ENCODE measurements around the gene EDARADD. TPM values are rescaled to one million over a fixed set of nuclear protein-coding genes. Genes with fewer than 3 reads are reported as not detected.

Gene EDARADD
- total and polyA plus RNA-seq, 2 of the 13 experiments (the other 11 are each of a cell fraction or from before 2014, with no cell fraction given): 0.03 TPM; not detected in 1

- TF ChIP-seq ZNF773 (CRISPR knock-in tag; IDR thresholded peaks at IDR 0.05; ENCODE audit: borderline replicate concordance): no peak
- TF ChIP-seq ZNF629 (CRISPR knock-in tag; conservative IDR thresholded peaks at IDR 0.05): no peak; the same call in 1 of the 2 replicates
- TF ChIP-seq NR2F2 (IDR thresholded peaks at IDR 0.05; ENCODE audit: borderline replicate concordance, low read depth): peak; percentile 72
- no peak for TF ChIP-seq SIX4 (CRISPR knock-in tag; IDR thresholded peaks at IDR 0.05)
- no peak for TF ChIP-seq ZNF253 (CRISPR knock-in tag; IDR thresholded peaks at IDR 0.05; ENCODE audit: borderline replicate concordance)
- TF ChIP-seq NFIC (IDR thresholded peaks at IDR 0.05; ENCODE audit: low read length): peak; percentile 62
- no peak for TF ChIP-seq ZBTB38 (CRISPR knock-in tag; IDR thresholded peaks at IDR 0.05)
- no peak for TF ChIP-seq KMT2B (CRISPR knock-in tag; IDR thresholded peaks at IDR 0.05)
- no peak for TF ChIP-seq SRF (IDR thresholded peaks at IDR 0.05; ENCODE audit: low read depth, low read length)
- TF ChIP-seq MTF1 (CRISPR knock-in tag; IDR thresholded peaks at IDR 0.05): no peak
- no peak for TF ChIP-seq HNF1B (CRISPR knock-in tag; IDR thresholded peaks at IDR 0.05)
- peak; percentile 40; the same call in 1 of the 2 replicates for TF ChIP-seq ZNF280B (CRISPR knock-in tag; IDR thresholded peaks at IDR 0.05; ENCODE audit: borderline replicate concordance)
- TF ChIP-seq YY1 (IDR thresholded peaks at IDR 0.05; ENCODE audit: insufficient read depth, insufficient replicate concordance, low read depth, low read length): no peak
- peak; percentile 25; the same call in 1 of the 2 replicates for TF ChIP-seq BCL6 (CRISPR knock-in tag; IDR thresholded peaks at IDR 0.05)
- TF ChIP-seq DMTF1 (CRISPR knock-in tag; IDR thresholded peaks at IDR 0.05): no peak
- no peak; the same call in 1 of the 2 replicates for TF ChIP-seq ZNF619 (CRISPR knock-in tag; IDR thresholded peaks at IDR 0.05)
- TF ChIP-seq RFX3 (CRISPR knock-in tag; IDR thresholded peaks at IDR 0.05): no peak
- TF ChIP-seq HDAC1 (CRISPR knock-in tag; IDR thresholded peaks at IDR 0.05): no peak; the same call in 1 of the 2 replicates
- no peak for TF ChIP-seq JUNB (CRISPR knock-in tag; IDR thresholded peaks at IDR 0.05; ENCODE audit: borderline replicate concordance)
- TF ChIP-seq CCDC6 (CRISPR knock-in tag; IDR thresholded peaks at IDR 0.05): no peak
- no peak for TF ChIP-seq IKZF1 (IDR thresholded peaks at IDR 0.05)
- no peak for TF ChIP-seq CHD2 (IDR thresholded peaks at IDR 0.05; ENCODE audit: low read depth, low read length)
- no peak for TF ChIP-seq DNMT1 (CRISPR knock-in tag; IDR thresholded peaks at IDR 0.05)
- no peak for TF ChIP-seq NFYC (CRISPR knock-in tag; IDR thresholded peaks at IDR 0.05)
- TF ChIP-seq MIER2 (CRISPR knock-in tag; IDR thresholded peaks at IDR 0.05): peak; percentile 28; the same call in 1 of the 2 replicates
- TF ChIP-seq U2AF2 (IDR thresholded peaks at IDR 0.05; ENCODE audit: low read depth, low read length): no peak
- TF ChIP-seq PHF8 (CRISPR knock-in tag; IDR thresholded peaks at IDR 0.05): no peak; the same call in 1 of the 2 replicates
- TF ChIP-seq ZNF672 (CRISPR knock-in tag; IDR thresholded peaks at IDR 0.05): no peak
These were observed 129.0 kb downstream of the EDARADD start (continued) for GRCh38 chr1:236522937-236523703.

Measured in HepG2 (cell line).